NCI-H2227 treated with DMSO at 0.1 percent for 48 hours (cell line): ENCODE data around the gene BHLHA15.

Experiments used
- DNase-seq: peaks from one replicate; lab custom pipeline; 2025; lab: John Stamatoyannopoulos, UW

The BHLHA15 gene

DNA sequence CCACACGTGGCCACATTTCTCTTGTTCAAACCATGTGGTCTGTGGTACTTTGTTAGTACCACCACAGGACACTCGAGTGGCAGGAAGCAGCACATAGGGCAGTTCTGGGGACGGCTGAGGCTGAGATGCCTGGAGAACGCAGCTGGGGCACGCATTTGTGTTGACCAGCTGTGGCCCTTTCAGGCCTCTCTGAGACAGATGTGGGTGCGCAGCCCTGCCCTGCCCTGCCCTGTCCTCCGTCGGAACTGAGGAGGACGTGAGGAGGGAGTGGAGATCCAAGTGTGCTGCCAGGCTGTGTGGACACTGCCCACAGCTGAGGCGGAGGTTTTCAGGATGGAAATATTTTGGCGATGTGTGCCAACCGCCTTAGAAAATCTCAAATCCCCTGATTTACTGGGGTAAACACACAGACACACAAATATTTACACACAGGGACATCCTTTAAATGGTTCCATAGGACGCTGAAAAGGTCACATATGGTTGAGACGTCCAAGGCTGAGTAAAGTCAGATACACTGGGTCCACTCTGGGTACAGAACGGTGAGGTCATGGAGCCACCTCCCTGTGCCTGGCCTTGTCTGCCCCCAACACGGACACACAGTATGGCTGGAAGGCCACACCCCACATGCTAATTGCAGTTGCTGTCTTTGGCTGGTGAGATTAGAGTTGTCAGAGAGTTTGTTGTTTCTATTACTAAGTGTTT, 14.8 kb downstream of the BHLHA15 start:
- no peak for DNase-seq

DNA sequence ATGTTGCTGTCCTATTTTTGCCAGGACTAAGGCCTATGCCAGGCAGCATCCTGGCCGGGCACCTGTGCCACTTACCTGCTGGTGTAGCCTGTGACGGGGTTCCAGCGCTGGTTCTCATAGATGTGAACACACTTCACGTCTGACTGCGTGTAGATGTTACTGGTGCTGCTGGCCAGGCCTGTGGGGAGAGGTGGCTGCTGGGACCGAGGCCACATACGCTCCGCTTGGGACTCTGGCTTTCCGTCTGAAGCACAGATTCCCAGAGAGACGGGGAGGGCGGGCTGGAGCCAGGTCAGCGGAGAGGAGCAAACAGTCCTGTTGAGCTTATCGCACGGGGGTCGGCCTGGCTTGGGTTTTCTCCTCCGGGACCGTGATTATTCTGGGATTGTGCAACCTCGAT, 16.7 kb downstream of the BHLHA15 start:
- DNase-seq: no peak

DNA sequence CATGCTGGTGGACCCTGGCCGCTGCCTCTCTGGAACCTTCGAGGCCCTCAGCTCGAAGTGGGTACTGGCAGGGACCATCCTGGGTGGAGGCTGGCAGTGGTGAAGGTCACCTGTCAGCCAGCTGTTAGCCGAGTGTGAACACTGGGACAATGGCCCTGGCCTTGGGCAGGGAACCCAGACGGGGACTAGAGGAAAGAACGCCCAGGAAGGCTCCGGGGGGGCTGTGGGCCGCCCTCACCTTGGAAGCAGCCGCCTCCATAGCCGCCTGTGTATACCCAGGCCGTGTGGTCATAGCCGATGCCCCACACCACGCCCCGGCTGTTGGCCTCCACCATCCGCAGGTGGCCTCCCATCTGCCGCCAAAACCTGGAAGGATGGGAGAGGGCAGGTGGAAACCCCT, 17.6 kb downstream of the BHLHA15 start:
- no peak for DNase-seq

DNA sequence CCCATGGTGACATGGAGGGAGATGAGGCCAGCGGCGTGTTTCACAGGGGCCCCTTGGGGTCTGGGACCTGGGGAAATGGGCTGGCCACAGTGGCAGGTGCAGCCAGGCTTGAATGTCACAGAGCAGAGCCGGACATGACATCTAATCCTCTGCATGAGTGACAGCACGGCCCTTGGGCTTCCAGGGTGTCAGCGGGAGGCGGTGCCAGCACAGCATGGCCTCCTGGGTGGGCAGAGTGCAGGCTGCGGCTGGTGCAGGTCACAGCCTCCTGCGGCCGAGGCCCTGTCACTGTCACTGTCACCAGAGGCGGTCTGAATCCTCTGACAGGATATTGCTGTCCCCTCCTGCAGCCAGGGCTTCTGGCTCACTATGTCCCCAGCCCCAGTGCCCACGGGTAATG, 18.2 kb downstream of the BHLHA15 start:
- DNase-seq: no peak

DNA sequence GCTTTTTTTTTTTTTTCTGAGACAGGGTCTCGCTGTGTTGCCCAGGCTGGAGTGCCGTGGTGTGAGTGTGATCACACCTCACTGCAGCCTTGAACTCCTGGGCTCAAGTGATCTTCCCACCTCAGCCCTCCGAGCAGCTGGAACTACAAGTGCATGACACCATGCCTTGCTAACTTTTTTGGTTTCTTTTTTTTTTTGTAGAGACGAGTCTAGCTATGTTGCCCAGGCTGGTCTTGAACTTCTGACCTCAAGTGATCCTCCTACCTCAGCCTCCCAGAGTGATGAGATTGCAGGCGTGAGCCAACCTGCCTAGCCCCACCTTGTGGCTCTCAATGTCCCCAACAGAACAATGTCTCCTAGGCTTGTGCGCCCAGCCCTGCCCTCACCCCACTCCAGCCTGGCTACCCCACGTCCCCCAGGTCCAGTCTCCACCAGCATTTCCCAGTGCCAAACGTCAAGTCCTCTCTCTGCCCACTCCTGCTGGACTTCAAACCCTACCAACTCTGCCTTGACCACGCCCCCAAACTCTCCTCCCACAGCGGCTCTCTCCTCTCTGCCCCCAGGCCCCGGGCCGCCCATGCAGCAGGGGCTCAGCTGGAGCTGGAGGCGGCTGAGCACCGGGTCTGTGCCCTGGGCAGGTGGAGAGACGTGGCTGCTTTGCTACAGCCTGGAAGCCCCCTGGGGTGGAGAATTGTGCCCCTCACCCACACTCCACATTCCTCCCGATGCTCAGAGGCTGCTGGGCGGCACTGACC, 18.9 kb downstream of the BHLHA15 start:
- no peak for DNase-seq

GRCh38 chr7:98230746-98231471, 19.7 kb downstream of the BHLHA15 start:
- DNase-seq: no peak

DNA sequence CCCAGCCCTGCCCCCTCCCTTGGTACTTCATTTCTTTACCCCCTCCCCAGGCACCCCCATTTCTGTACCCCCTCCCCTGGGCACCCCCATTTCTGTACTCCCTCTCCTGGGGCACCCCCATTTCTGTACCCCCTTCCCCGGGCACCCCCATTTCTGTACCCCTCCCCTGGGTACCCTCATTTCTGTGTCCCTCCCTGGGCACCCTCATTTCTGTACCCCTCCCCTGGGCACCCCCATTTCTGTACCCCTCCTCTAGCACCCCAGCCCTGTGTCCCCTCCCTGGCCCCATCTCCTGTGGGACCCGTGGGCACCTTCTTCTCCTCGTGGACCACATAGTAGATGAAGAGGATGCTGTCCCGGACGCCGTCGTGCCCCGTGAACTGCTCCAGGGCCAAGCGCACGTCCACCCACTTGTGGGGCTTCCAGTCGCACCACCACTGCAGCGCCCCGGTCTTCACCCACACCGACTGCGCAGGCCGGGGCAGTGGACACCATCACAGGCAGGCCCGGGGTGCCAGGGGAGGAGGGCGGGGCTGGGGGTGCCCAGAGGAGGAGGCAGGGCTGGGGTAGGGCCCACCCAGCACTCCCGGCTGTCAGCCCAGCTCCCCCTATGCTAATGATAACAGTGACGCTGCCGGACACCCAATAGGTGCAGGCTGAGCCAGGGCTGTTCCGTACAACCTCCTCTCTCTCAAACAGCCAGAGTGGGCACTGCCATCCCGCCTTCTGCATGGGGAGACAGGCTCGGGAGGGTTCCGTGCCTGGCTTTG, 20.4 kb downstream of the BHLHA15 start:
- no peak for DNase-seq

DNA sequence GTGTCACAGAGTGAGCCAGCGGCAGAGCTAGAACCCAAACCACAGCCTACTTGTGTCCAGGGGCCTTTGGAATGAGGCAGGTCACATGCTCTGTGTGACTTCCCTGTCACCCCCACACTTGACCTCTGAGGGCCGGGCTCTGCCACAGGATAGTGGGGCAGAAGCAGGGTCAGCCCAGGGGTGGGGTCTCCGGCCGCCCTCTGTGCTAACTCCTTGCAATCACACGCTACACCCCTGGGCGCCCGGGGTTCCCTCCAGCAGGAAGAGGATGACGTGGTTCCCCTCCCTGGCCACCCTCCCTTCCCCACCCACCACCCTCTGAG, 21.0 kb downstream of the BHLHA15 start:
- no peak for DNase-seq

- DNase-seq: no peak
Measured at GRCh38 chr7:98232799-98233198, 21.6 kb downstream of the BHLHA15 start.

GRCh38 chr7:98233219-98234070, 22.2 kb downstream of the BHLHA15 start:
- DNase-seq: no peak

DNA sequence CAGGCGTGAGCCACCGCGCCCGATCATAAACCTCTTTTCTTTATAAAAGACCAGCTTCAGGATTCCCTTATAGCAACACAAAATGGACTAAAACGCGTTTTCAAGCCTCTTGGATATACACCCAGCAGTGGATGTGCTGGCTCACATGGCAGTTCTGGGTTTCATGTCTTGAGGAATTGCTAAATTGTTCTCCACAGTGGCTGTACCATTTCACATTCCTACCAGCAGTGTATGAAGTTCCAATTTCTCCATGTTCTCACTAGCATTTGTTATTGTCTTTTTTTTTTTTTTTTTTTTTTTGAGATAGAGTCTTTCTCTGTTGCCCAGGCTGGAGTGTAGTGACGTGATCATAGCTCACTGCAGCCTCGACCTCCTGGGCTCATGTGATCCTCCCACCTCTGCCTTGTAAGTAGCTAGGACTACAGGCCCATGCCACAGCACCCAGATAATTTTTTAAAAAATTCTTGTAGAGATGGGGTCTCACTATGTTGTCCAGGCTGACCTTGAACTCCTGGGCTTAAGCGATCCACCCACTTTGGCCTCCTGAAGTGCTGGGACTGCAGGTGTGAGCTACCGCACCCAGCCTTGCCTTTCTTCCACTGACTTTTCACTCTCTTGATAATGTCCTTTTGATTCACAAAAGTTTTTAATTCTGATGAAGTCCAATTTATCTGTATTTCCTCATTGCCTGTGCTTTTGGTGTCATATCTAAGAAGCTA, 23.3 kb downstream of the BHLHA15 start:
- no peak for DNase-seq

- no peak for DNase-seq
Measured at GRCh38 chr7:98235901-98236300, 24.7 kb downstream of the BHLHA15 start.

DNA sequence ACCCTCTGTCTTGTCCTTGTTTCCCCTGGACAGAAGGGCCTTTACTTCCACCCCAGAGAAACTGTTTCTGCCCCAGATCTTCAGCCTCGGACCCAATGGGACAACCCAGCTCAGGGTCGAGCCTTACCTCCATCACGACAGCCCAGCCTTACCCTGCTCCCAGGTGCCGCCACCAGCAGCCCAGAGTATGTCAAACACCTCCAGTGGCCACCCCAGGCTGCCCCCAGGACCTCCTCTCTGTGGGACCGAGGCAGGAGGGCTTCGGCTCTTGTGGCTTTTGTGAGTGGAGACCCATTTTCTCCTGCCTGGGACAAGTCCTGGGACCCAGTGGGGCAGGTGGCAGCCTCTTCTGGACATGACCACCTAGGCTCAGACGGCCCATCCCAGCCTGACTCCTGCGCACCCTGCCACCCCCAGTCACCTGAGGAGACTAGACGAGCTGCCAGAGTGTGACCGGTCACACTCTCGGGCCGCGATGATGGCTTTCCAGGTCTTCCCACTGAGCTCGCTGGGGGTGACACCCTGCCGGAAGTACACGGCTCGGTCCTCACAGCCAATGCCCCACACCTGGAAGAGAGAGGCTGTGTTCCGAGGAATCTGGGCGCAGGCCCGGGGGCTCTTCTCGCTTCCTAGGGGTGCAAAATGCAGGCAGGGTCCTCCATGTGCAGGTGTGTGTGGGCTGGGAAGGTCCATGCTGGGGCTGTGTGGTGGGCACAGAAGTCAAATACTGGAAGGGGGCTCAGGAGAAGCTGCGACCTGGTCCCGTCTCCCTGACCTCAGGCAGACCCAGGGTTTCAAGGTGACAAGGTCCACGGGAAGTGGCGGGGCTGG, 25.3 kb downstream of the BHLHA15 start:
- no peak for DNase-seq

DNA sequence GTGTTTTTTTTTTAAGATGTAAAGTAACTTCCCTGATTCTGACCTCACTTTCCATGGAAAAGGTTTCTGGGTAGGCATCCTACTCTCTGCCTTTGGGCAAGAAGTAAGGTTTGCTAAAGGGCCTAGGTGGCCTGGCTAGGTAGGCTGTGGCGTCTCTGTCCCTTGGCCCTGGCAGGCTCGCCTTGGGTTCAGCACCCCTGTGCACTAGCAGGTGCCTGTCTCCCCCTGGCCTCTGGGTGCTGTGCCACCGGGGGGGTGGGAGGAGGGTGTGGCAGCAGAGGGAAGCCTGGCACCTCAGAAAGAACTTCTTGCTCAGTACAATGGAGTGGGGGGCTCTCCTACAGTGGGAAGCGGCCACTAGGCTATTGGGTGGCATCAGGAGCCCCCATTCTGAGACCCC, 26.8 kb downstream of the BHLHA15 start:
- DNase-seq: no peak

DNA sequence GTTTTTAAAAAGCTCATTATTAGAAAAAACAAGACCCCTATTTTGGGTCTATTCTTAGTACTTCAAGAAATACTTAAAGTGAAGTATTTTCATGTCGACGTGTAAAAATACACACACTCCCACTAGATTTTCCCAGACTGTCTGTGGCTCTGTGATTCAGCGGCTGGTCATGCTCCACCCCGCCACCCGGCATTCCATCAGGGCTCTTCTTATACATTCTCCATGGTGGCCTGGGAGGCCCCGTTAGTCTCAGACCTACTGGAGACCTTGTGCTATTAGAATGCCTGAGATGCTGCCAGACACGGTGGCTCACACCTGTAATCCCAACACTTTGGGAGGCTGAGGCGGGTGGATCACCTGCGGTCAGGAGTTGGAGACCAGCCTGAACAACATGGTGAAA, 27.7 kb downstream of the BHLHA15 start:
- no peak for DNase-seq

GRCh38 chr7:98240961-98241673, 29.9 kb downstream of the BHLHA15 start:
- no peak for DNase-seq

DNA sequence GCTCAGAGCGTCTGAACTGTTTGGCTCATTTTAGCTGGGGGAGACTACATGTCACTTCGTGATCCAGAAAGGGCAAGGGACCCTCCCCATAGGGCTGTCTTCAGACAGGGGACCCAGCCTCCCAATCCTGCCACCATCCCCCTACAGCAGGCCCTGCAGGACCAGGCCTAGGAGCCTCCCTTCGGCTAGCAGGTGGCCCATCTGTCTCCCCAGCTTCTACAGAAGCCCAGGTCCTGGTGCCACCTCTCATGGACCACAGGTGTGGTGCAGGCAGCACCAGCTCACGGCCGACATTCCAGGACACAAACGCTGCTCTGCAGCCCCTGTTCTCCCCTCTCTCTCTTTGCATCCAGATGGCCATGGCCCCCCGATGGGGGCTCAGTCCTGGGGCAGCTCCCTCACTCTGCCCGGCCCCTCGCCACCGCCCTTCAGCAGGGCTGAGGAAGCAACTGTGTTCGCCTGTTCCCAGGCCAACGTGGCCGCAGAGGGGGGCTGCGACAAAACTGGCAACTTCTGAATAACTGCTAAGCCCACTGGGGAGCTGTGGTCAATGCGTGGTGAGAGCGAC, 30.5 kb downstream of the BHLHA15 start:
- DNase-seq: no peak

DNA sequence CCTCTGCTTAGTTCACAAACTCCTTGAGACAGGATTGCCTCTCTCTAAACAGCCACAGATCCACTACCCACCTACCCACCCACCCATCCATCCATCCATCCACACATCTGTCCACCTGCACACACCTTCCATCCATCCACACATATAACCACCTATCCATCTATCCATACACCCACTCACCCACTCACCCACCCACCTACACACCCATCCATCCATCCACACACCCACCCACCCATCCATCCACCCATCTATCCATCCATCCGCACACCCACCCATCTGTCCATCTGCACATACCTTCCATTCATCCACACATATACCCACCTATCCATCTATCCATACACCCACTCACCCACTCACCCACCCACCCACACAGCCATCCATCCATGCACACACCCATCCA, 31.1 kb downstream of the BHLHA15 start:
- DNase-seq: no peak

DNA sequence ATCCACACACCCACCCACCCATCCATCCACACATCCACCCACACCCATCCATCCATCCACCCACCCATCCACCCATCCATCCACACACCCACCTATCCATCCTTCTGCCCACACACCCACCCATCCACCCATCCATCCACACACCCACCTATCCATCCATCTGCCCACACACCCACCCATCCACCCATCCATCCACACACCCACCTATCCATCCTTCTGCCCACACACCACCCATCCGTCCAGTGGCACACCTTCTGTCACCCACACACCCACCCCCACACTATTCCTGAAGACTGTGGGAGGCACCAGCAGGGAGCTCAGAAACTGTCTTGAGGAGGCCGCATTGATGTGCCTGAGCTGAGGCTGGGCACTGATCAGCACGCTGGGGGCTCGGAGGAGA, 31.7 kb downstream of the BHLHA15 start:
- no peak for DNase-seq
